Measurements from ENCODE around the gene CNKSR1.

DNA sequence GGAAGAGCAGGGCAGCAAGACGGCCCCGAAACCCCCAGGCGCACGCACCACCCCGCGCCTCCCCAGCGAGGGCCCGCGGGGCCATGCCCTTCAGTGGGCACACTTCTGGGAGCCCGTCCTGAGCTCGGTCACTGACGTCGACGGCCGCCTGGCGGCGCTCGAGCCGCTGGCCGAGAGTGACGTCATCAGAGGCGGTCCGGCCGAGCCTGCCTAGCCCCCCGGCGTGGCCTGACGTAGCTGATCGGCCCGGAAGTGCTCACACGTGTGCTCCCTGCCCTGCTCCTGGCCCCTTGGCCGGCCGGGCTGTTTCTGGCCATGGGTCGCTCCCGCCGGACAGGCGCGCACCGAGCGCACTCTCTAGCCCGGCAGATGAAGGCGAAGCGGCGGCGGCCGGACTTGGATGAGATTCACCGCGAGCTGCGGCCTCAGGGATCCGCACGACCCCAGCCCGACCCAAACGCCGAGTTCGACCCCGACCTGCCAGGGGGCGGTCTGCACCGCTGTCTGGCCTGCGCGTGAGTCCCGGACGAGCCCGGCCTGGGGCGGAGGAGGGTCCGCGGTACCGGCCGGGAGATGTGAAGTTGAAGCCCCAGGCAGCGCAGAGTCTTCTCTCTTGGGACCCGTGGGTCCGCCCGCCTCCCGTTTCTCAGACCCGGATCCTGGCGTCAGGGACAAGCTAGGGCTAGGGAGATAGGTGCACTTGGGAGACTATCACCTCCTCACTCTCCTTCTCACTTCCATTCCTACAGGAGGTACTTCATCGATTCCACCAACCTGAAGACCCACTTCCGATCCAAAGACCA, 7.4 kb upstream of the CNKSR1 start, which contains the start of gene ZNF593:
- TF ChIP-seq, protein P1, sequence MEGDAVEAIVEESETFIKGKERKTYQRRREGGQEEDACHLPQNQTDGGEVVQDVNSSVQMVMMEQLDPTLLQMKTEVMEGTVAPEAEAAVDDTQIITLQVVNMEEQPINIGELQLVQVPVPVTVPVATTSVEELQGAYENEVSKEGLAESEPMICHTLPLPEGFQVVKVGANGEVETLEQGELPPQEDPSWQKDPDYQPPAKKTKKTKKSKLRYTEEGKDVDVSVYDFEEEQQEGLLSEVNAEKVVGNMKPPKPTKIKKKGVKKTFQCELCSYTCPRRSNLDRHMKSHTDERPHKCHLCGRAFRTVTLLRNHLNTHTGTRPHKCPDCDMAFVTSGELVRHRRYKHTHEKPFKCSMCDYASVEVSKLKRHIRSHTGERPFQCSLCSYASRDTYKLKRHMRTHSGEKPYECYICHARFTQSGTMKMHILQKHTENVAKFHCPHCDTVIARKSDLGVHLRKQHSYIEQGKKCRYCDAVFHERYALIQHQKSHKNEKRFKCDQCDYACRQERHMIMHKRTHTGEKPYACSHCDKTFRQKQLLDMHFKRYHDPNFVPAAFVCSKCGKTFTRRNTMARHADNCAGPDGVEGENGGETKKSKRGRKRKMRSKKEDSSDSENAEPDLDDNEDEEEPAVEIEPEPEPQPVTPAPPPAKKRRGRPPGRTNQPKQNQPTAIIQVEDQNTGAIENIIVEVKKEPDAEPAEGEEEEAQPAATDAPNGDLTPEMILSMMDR (IDR thresholded peaks at IDR 0.05; ENCODE audit: low read depth, low read length): peak; percentile 66
- no peak for TF ChIP-seq EZH2phosphoT487 (IDR thresholded peaks at IDR 0.05; ENCODE audit: low read depth)

All from OCI-LY3 (cell line).